ENCODE data around the gene PRSS27.
"Not testable (repeated sequence)": the region's sequence is repeated elsewhere in the genome, so short reads cannot be mapped to it uniquely, and the experiment has no call there.

The PRSS27 gene

GRCh38 chr16:2707368-2708289 is 12.4 kb downstream of the PRSS27 start:
- DNase-seq = no peak

- no peak for DNase-seq
These were observed 13.3 kb downstream of the PRSS27 start for GRCh38 chr16:2706611-2707311.

- DNase-seq = no peak
These were observed 13.9 kb downstream of the PRSS27 start for GRCh38 chr16:2706085-2706484.

GRCh38 chr16:2705351-2705750 is 14.7 kb downstream of the PRSS27 start:
- DNase-seq = no peak

GRCh38 chr16:2704983-2705275 is 15.1 kb downstream of the PRSS27 start:
- DNase-seq = no peak

- DNase-seq = no peak
These were observed 15.7 kb downstream of the PRSS27 start for GRCh38 chr16:2704166-2704982.

- DNase-seq = no peak
These were observed 16.9 kb downstream of the PRSS27 start for GRCh38 chr16:2702871-2703745.

- DNase-seq = no peak
These were observed 17.6 kb downstream of the PRSS27 start for GRCh38 chr16:2702438-2702825.

GRCh38 chr16:2701713-2702437 is 18.1 kb downstream of the PRSS27 start:
- no peak for DNase-seq

- no peak for DNase-seq
These were observed 18.8 kb downstream of the PRSS27 start for GRCh38 chr16:2701272-2701671.

GRCh38 chr16:2700786-2701185 is 19.2 kb downstream of the PRSS27 start:
- DNase-seq = no peak

- no peak for DNase-seq
These were observed 20.0 kb downstream of the PRSS27 start for GRCh38 chr16:2699791-2700600.

- no peak for DNase-seq
These were observed 20.9 kb downstream of the PRSS27 start for GRCh38 chr16:2698965-2699750.

GRCh38 chr16:2698103-2698870 is 21.7 kb downstream of the PRSS27 start:
- no peak for DNase-seq

GRCh38 chr16:2697401-2697948 is 22.5 kb downstream of the PRSS27 start:
- no peak for DNase-seq

GRCh38 chr16:2696601-2697250 is 23.3 kb downstream of the PRSS27 start:
- DNase-seq = not testable (repeated sequence)

- no peak for DNase-seq
These were observed 26.9 kb downstream of the PRSS27 start for GRCh38 chr16:2692948-2693651.
